Body of pancreas (tissue), 4 donors: ENCODE measurements around the gene TENM4.

Experiments
- POLR2A ChIP-seq, 3 donors: fragments of 450-650 bp; IDR thresholded peaks; one replicate each; pipeline ENCODE4 v1.6.1; 2016; ENCODE audit warnings: antibody characterized with exemption in 3 of 3, mild to moderate bottlenecking in 2 of 3
- TF ChIP-seq, protein P1 (sequence below), 7 experiments: fragments of 450-650 bp in 4 of 7; fragments of 200-600 bp in 3 of 7; sonication (generic) in 3 of 7; IDR thresholded peaks; one replicate each; pipeline ENCODE4 v1.5.1; 2016 to 2019; ENCODE audit warnings: antibody characterized with exemption in 7 of 7

GRCh38 chr11:78878631-78879030, 562.2 kb downstream of the TENM4 start:
- TF ChIP-seq, protein P1, sequence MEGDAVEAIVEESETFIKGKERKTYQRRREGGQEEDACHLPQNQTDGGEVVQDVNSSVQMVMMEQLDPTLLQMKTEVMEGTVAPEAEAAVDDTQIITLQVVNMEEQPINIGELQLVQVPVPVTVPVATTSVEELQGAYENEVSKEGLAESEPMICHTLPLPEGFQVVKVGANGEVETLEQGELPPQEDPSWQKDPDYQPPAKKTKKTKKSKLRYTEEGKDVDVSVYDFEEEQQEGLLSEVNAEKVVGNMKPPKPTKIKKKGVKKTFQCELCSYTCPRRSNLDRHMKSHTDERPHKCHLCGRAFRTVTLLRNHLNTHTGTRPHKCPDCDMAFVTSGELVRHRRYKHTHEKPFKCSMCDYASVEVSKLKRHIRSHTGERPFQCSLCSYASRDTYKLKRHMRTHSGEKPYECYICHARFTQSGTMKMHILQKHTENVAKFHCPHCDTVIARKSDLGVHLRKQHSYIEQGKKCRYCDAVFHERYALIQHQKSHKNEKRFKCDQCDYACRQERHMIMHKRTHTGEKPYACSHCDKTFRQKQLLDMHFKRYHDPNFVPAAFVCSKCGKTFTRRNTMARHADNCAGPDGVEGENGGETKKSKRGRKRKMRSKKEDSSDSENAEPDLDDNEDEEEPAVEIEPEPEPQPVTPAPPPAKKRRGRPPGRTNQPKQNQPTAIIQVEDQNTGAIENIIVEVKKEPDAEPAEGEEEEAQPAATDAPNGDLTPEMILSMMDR (IDR thresholded peaks at IDR 0.05) = no peak
- no peak for TF ChIP-seq POLR2A (IDR thresholded peaks at IDR 0.05)
